ENCODE results near the gene ANK3. TPM values are rescaled to one million over a fixed set of nuclear protein-coding genes. Genes with fewer than 3 reads are reported as not detected.

The ANK3 gene
- total and polyA plus RNA-seq, 2 donors (not counting 3 experiments of a cell fraction or from before 2014, with no cell fraction given) = 0.88 to 8.5 TPM

DNA sequence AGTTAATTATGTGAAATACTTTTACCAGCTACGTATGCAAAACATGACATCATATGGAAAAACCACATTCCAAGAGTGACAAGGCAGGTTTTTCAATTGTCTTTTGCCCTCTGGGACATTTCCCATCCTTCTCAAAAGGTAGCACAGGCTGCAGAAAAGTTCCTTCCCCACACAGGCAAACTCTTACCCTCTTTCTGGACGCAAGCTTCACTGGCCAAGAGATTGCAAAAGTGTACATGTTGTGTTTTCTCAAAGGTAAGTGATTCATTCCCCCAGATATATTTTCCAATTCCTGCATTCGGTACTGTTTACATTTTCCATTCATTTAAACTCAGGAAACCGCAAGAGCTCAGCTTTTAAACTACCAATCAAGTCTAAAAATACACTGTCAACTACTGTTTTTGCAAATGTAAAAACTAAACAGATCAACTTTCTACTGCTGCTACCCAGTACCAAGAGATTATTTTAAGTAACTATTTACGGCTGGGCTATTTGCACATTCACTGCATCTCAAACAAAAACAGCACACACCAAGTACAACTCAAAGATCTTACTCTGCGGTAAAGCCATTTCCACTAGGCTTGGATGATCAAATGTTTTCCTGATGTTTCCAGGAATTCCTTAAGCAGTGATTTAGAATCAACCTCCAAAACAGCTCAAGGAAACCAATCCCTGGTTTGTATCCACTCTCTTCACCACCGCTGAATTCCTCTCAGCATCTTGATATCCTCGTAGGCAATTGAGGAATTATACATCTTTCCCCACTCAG lies 249.7 kb downstream of the ANK3 start:
- no TSS peak for BruUV-seq (replicated peaks)

DNA sequence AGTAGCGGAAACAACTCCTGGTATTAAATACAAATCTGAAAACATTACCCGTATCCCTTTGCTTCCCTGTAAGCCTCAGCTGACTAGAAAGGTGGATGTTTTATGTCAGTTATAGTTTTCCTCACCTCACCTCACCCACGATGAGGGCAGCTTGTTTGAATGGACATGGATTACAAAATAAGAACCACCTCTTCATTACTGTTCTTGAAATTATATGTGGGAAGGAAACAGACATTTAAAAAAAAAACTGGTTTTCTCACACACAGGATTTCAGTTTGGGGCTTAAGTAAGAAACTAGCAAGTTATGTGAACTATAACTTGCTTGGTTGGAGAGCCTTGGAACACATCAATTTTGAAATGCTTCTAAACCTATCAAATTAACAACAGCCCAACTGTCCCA lies 250.4 kb downstream of the ANK3 start:
- dilution Hi-C loops (cut with MboI; ENCODE audit: extremely low pct_ligation_motif_present, low sequenced_read_pairs) = no loop called here
- CTCF ChIA-PET = no interaction called here

More for the DNA sequence above, 249.7 kb downstream of the ANK3 start:
- Histone ChIP-seq H4K20me1 (replicated peaks; ENCODE audit: control insufficient read depth, extremely low read depth, insufficient read depth, low read length) (no peaks in the 10 kb centered on the region), H3K79me2 (ENCODE audit: control insufficient read depth, insufficient read depth, low read length) (no peaks in the 10 kb centered on the region), H3K4me2 (ENCODE audit: insufficient read depth, low read length) (peak overlapping the region; percentile 27), H3K9me1 (replicated peaks; ENCODE audit: control insufficient read depth, extremely low read depth, insufficient read depth, low read length) (no peaks in the 10 kb centered on the region), H3K9ac (replicated peaks; ENCODE audit: extremely low read depth, insufficient read depth, low read length) (no peak overlapping the region), H3K4me3 (replicated peaks in 1 of 3; ENCODE audit: insufficient read depth in 1 of 3, low read depth in 1 of 3, low read length in 3 of 3) (no peak overlapping the region), H3K36me3 (ENCODE audit: control insufficient read depth in 2 of 2, extremely low read depth in 1 of 2, insufficient read depth in 2 of 2, low read length in 2 of 2) (no peaks in the 10 kb centered on the region), H3K27me3 (ENCODE audit: control insufficient read depth in 2 of 2, insufficient read depth in 2 of 2, low read length in 2 of 2) (no peaks in the 10 kb centered on the region), H3K4me1 (ENCODE audit: control insufficient read depth, extremely low read depth, insufficient read depth, low read length) (peaks cover 8% of the 10 kb centered on the region), H2AFZ (ENCODE audit: low read depth, low read length) (no peak overlapping the region), H3K27ac (ENCODE audit: insufficient read depth, low read depth, low read length) (no peak overlapping the region), H3K9me3 (replicated peaks; ENCODE audit: control insufficient read depth, insufficient read depth, low read length) (no peaks in the 10 kb centered on the region)
- ChIA-PET POLR2A (no interaction called here), CTCF (interaction anchor here (1.1 to 1.3 kb wide), 2 partner anchors 27 to 39 kb away, joined by 3 read pairs; no protein-coding TSS in a partner anchor)
- FAIRE-seq (peak; percentile 69), DNase-seq (ENCODE audit: low read depth, low spot score) (peak; percentile 65)
- dilution Hi-C loops (cut with MboI; ENCODE audit: extremely low pct_ligation_motif_present, low sequenced_read_pairs) (no loop called here), intact Hi-C loops (cut with micrococcal nuclease) (no loop called here)
- no peak for TF ChIP-seq MYC (IDR thresholded peaks at IDR 0.05; ENCODE audit: low read depth, low read length)
- peak; percentile 13 for TF ChIP-seq FOS (IDR thresholded peaks at IDR 0.05; ENCODE audit: borderline replicate concordance, insufficient read depth, low read length)

More for the DNA sequence above, 250.4 kb downstream of the ANK3 start:
- H2AFZ ChIP-seq (ENCODE audit: low read depth, low read length) = no peak overlapping the region
- H3K4me2 ChIP-seq (ENCODE audit: insufficient read depth, low read length) = no peak overlapping the region
- no peaks in the 10 kb centered on the region for H3K9me3 ChIP-seq (replicated peaks; ENCODE audit: control insufficient read depth, insufficient read depth, low read length)
- no peak overlapping the region for H3K27ac ChIP-seq (ENCODE audit: insufficient read depth, low read depth, low read length)
- POLR2A ChIA-PET = no interaction called here
- no peak overlapping the region for H3K4me3 ChIP-seq (replicated peaks in 1 of 3; ENCODE audit: insufficient read depth in 1 of 3, low read depth in 1 of 3, low read length in 3 of 3)
- no peak overlapping the region for H3K9ac ChIP-seq (replicated peaks; ENCODE audit: extremely low read depth, insufficient read depth, low read length)
- H3K4me1 ChIP-seq (ENCODE audit: control insufficient read depth, extremely low read depth, insufficient read depth, low read length) = peaks cover 8% of the 10 kb centered on the region
- H3K9me1 ChIP-seq (replicated peaks; ENCODE audit: control insufficient read depth, extremely low read depth, insufficient read depth, low read length) = no peaks in the 10 kb centered on the region
- no peaks in the 10 kb centered on the region for H4K20me1 ChIP-seq (replicated peaks; ENCODE audit: control insufficient read depth, extremely low read depth, insufficient read depth, low read length)
- intact Hi-C loops (cut with micrococcal nuclease) = no loop called here
- H3K79me2 ChIP-seq (ENCODE audit: control insufficient read depth, insufficient read depth, low read length) = no peaks in the 10 kb centered on the region
- TF ChIP-seq POLR2A (IDR thresholded peaks at IDR 0.05; ENCODE audit: low read depth, low read length) = no peak
- TF ChIP-seq GATA2 (IDR thresholded peaks at IDR 0.05; ENCODE audit: insufficient read depth, insufficient read length, low read depth, low read length) = no peak
- TF ChIP-seq JUN (IDR thresholded peaks at IDR 0.05; ENCODE audit: borderline replicate concordance, insufficient read depth, insufficient read length, low read depth) = no peak
- TF ChIP-seq EZH2 (IDR thresholded peaks at IDR 0.05; ENCODE audit: borderline replicate concordance, low read depth, low read length, severe bottlenecking) = no peak
- TF ChIP-seq FOS (IDR thresholded peaks at IDR 0.05; ENCODE audit: borderline replicate concordance, insufficient read depth, low read length) = no peak
- TF ChIP-seq, protein P1, sequence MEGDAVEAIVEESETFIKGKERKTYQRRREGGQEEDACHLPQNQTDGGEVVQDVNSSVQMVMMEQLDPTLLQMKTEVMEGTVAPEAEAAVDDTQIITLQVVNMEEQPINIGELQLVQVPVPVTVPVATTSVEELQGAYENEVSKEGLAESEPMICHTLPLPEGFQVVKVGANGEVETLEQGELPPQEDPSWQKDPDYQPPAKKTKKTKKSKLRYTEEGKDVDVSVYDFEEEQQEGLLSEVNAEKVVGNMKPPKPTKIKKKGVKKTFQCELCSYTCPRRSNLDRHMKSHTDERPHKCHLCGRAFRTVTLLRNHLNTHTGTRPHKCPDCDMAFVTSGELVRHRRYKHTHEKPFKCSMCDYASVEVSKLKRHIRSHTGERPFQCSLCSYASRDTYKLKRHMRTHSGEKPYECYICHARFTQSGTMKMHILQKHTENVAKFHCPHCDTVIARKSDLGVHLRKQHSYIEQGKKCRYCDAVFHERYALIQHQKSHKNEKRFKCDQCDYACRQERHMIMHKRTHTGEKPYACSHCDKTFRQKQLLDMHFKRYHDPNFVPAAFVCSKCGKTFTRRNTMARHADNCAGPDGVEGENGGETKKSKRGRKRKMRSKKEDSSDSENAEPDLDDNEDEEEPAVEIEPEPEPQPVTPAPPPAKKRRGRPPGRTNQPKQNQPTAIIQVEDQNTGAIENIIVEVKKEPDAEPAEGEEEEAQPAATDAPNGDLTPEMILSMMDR (IDR thresholded peaks at IDR 0.05; ENCODE audit: extremely low read depth in 1 of 2, insufficient read depth in 1 of 2, low read depth in 1 of 2, low read length in 2 of 2) = no peak
- TF ChIP-seq MYC (IDR thresholded peaks at IDR 0.05; ENCODE audit: low read depth, low read length) = no peak
- TF ChIP-seq, protein P2, sequence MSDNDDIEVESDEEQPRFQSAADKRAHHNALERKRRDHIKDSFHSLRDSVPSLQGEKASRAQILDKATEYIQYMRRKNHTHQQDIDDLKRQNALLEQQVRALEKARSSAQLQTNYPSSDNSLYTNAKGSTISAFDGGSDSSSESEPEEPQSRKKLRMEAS (IDR thresholded peaks at IDR 0.05; ENCODE audit: insufficient read depth, insufficient read length) = no peak
- TF ChIP-seq POLR2AphosphoS5 (IDR thresholded peaks at IDR 0.05; ENCODE audit: insufficient read depth, low read depth, low read length) = no peak
- H3K27me3 ChIP-seq (ENCODE audit: control insufficient read depth in 2 of 2, insufficient read depth in 2 of 2, low read length in 2 of 2) = no peaks in the 10 kb centered on the region
- no peaks in the 10 kb centered on the region for H3K36me3 ChIP-seq (ENCODE audit: control insufficient read depth in 2 of 2, extremely low read depth in 1 of 2, insufficient read depth in 2 of 2, low read length in 2 of 2)
- no TSS peak for BruUV-seq (replicated peaks)
- FAIRE-seq (no peak), DNase-seq (ENCODE audit: low read depth, low spot score) (no peak)
